ENCODE data around the gene GJB1. TPM values are rescaled to one million over a fixed set of nuclear protein-coding genes. Genes with fewer than 3 reads are reported as not detected.

The GJB1 gene
- total RNA-seq, 1 experiment from 2014 or later: not detected

- Histone ChIP-seq H3K4me2 (ENCODE audit: low read length) (no peak overlapping the region), H4K20me1 (ENCODE audit: low read length) (no peaks in the 10 kb centered on the region), H3K4me3 (ENCODE audit: low read length) (no peak overlapping the region), H2AFZ (ENCODE audit: low read length) (no peak overlapping the region), H3K36me3 (ENCODE audit: low read depth, low read length) (no peaks in the 10 kb centered on the region), H3K27ac (ENCODE audit: low read length) (no peak overlapping the region), H3K79me2 (ENCODE audit: low read length) (no peaks in the 10 kb centered on the region), H3K27me3 (ENCODE audit: low read length) (no peaks in the 10 kb centered on the region), H3K9me3 (ENCODE audit: low read length) (no peaks in the 10 kb centered on the region), H3K9ac (ENCODE audit: low read length) (no peak overlapping the region), H3K4me1 (ENCODE audit: insufficient read depth, low read length) (no peaks in the 10 kb centered on the region), H3F3A (ENCODE audit: low read length, unreplicated experiment) (no peaks in the 10 kb centered on the region), H3K9me2 (replicated peaks; ENCODE audit: low read length) (no peaks in the 10 kb centered on the region)
- intact Hi-C loops (cut with micrococcal nuclease): no loop called here
- ATAC-seq: no peak; the same call in 1 of the 2 replicates
- peak; percentile 10 for DNase-seq
- no peak for TF ChIP-seq CTCF (conservative IDR thresholded peaks at IDR 0.05; ENCODE audit: low read depth, low read length)
- no peak for TF ChIP-seq EZH2 (IDR thresholded peaks at IDR 0.05; ENCODE audit: low read length, unreplicated experiment)
- TF ChIP-seq EZH2phosphoT487 (IDR thresholded peaks at IDR 0.05; ENCODE audit: borderline replicate concordance, low read length): no peak
- CTCF ChIA-PET: no interaction called here
- no TSS peak for BruUV-seq (replicated peaks)
- POLR2A ChIA-PET (ENCODE audit: unreplicated experiment): no interaction called here
Measured at GRCh38 chrX:71225676-71226075, 2.7 kb downstream of the GJB1 start.

GRCh38 chrX:71227370-71228062 is 4.5 kb downstream of the GJB1 start:
- no peaks in the 10 kb centered on the region for H3K27me3 ChIP-seq (ENCODE audit: low read length)

More at GRCh38 chrX:71227370-71228062, 4.5 kb downstream of the GJB1 start:
- POLR2A ChIA-PET (ENCODE audit: unreplicated experiment): no interaction called here
- TF ChIP-seq EZH2 (IDR thresholded peaks at IDR 0.05; ENCODE audit: low read length, unreplicated experiment) (no peak), EZH2phosphoT487 (IDR thresholded peaks at IDR 0.05; ENCODE audit: borderline replicate concordance, low read length) (no peak), CTCF (conservative IDR thresholded peaks at IDR 0.05; ENCODE audit: low read depth, low read length) (no peak; the same call in 1 of the 2 replicates)
- ATAC-seq (no peak), DNase-seq (no peak)
- Histone ChIP-seq H3K4me2 (ENCODE audit: low read length) (no peak overlapping the region), H3K9me3 (ENCODE audit: low read length) (no peaks in the 10 kb centered on the region), H3K4me3 (ENCODE audit: low read length) (no peak overlapping the region), H3K36me3 (ENCODE audit: low read depth, low read length) (no peaks in the 10 kb centered on the region), H3K27ac (ENCODE audit: low read length) (no peak overlapping the region), H3K4me1 (ENCODE audit: insufficient read depth, low read length) (no peaks in the 10 kb centered on the region), H3F3A (ENCODE audit: low read length, unreplicated experiment) (no peaks in the 10 kb centered on the region), H3K79me2 (ENCODE audit: low read length) (no peaks in the 10 kb centered on the region), H3K9me2 (replicated peaks; ENCODE audit: low read length) (no peaks in the 10 kb centered on the region), H3K9ac (ENCODE audit: low read length) (no peak overlapping the region), H4K20me1 (ENCODE audit: low read length) (no peaks in the 10 kb centered on the region), H2AFZ (ENCODE audit: low read length) (no peak overlapping the region)
- intact Hi-C loops (cut with micrococcal nuclease): no loop called here
- no TSS peak for BruUV-seq (replicated peaks)
- CTCF ChIA-PET: interaction anchor here (0.6 kb wide), 2 partner anchors 18 to 75 kb away, joined by 3 to 7 read pairs; no protein-coding TSS in a partner anchor

Data from PC-3 (cell line).